Activated CD4-positive, alpha-beta T cell treated with anti-CD3 and anti-CD28 coated beads, Interleukin-2, amount 50 U/mL, for 16 hours (primary cell): ENCODE data around the gene SLC25A26.

Experiments used
- DNase-seq: peaks from one replicate; pipeline ENCODE4 v3.0.0-alpha.2; 2020

The SLC25A26 gene

DNA sequence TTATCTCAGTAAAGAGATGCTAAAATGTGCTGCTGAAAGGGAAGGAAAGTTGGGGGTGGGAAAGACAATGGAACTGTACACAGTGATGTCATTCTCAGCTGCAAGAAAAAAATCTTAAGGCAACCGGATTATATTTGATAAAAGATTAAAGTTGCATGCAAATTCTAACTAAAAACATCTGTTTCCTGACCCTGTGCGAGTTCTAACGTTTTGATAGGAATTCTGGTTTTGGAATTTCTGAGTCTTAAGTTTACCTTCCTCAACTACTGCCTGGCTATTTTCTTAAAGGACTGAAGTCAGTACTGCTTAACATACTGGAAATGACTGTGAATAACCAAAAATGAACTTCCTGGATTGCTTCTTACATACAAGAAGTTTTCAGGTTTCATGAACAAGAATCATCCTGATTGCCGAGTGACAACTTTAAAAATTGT is 115.5 kb downstream of the SLC25A26 start:
- no peak for DNase-seq

DNA sequence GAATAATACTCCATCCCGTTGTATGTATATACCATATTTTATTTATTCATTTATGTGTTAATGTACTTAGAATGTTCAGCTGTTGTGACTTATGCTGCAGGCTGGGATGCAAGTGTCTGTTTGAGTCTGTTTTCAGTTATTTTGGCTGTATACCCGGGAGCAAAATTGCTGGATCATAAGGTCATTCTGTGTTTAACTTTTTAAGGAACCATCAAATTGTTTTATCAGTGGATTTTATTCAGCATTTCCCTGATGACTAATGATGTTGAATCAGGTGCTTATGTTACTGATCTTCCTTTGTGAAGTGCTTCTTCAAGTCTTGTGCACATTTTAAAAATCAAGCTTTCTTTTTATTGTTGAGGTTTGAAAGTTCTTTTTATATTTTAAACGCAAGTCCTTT is 118.1 kb downstream of the SLC25A26 start:
- DNase-seq: no peak

DNA sequence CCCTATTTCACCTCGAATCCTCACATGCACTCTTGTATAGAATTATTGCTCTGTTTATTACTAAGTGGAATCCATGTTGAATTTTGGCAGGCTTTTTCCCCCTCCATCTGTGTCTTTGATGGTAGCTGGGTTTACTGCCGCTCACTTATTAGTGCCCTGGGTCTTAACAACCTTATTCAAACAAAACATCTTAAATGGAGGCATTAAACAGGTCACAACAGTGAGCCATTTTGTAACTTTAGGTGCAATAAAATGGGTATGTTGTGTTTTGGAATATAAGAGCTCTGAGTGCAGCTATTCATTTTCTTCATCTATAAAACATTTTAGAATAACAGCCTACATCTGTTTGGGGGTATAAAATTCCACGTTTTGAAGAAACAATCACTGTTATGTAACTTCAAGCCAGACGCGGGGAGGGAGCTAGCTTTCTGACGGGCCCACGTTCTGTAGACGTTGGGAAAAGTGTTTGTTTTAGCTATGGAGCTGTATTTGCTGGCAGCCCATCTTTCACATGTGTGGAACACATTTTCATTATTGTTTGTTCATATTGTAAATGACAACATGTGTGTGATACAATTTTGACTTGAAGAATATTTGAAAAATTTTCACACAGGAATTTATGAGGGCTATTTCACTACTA is 122.0 kb downstream of the SLC25A26 start:
- DNase-seq: no peak

DNA sequence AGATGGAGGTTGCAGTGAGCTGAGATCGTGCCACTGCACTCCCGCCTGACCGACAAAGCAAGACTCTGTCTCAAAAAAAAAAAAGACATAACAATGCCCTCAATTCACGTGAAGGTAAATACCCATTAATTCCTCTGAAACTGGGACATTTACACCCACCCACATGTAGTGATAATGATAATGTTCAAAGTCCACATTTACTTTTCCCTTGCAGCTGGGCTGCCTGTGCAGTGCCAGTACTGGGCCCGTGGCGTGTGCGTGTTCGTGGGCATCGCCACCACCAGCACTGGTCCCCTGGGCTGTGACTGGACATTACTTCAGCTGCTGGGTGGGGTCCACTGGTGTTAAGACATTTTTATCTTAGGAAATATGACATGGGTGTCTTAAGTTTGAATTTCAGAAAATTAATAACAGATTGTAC is 123.6 kb downstream of the SLC25A26 start:
- no peak for DNase-seq

DNA sequence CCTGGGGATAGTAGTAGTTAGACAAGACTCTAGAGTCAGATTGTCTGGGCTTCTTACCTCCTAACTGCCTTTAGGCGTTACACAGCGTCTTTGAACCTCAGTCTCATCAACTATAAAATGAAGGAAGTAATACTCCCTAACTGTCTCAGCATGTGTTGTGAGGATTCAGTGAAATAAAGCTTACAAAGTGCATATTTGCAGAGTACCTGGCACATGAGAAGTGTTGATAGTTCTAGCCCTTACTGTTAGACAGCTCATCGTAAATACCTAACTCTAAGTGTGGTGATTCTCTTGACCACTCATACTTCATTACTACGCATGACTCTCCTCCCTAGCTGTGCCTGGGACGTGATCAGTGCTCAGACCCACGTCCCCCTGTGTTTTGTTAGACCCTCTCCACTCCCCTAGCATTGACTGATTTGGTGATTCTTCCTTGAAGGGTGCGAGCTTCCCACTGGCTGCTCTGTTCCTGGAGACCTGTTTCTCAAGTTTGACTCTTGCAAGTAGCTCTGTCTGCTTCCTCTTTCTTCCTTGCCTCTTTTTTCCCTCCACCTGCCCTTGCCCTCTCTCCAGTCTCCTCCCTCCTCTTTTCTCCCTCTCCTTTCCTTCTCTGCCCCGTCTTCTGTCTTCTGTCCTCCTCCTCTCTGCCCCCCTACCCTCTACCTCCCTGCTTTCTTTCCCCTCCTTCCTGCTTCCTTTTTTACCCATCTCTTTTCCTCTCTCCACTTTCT is 124.2 kb downstream of the SLC25A26 start:
- DNase-seq: no peak

DNA sequence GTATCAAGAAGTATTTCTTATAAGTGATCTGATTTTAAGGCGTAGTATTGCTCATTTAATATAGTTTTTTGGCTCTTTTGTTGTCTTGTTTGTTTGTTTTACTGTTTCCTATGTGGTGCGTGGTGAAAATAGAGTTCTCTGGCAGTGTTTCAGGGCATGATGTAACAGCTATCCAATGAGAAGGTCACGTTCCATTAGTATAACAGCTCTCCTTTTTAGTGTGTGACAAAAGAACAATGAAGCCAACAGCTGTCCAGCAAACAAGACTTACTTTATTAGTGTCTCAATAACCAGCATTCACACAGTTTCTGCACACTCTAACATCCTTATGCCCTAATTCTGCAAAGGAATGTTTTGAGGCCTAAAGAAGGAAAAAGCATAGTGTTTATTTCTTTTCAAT is 127.9 kb downstream of the SLC25A26 start:
- no peak for DNase-seq

DNA sequence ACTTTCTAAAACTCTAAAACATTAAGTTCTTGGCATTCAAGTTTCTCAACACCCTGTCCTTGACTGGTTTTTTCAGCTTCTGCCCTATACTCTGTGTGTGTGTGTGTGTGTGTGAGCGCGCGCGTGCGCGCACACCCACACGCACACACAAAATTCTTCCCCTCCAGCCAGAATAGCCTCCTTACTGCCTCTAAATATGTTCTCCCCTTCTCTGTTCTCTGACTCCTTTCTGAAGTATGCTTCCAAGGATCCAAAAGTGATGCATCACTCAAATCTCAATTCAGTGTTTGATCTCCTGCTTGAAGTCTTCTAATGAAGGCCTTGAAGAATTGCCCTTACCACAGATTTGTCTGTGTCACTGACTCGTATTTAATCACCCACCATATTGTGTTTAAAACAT is 129.8 kb downstream of the SLC25A26 start:
- no peak for DNase-seq

DNA sequence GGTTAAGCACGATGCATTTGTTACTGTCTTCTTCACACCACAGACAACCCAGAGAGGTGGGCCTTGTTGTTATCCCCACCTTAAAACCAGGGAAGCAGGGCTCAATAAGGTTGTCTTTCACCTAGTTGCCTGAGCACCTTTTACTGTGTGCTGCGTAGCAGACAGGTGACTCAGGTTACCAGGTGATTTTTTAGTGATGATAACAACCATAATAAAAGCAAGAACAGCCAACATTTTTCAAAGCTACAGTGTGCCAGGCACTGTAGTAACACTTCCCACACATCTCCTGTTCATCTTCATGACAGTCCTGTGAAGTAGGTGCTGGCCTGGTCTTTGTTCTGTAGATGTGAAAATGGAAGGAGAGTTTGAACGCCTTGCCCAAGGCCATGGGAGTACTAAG is 132.2 kb downstream of the SLC25A26 start:
- no peak for DNase-seq

DNA sequence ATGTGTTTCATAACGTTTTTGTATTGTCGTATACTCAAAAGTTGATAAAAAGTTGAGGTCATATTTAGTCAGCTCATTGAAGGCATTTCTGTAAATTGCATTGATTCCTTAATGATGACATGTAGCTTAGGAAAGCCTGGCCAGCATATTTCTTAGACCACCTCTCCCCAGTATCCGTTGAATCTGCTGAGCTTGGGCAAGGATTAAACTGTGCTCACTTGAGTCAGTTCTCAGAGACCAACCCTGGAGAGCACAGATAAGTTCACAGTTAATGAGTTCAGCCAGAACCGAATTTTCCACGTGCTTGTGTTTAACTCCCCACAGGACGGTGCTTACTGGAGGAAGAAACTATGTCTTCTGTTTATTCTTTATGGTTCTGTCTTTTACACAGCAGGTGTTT is 132.7 kb downstream of the SLC25A26 start:
- no peak for DNase-seq

DNA sequence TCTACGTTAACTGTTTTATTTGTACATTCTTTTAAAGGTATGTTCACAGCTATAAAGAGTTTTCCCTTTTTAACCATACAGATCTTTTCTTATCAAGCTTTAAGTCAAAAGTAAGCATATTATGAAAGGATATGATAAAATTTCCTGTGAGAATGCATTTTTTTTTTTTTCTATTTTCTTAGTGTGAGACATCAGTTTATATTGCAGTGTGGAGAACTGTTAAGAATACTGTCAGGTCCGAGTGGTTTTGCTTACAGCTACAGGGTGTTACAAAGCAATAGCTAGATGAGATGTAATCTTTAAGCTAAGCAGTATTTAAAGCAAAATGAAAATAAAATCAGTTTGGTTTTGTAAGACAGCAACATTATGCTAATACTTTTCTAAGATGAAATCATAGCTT is 133.2 kb downstream of the SLC25A26 start:
- DNase-seq: no peak

DNA sequence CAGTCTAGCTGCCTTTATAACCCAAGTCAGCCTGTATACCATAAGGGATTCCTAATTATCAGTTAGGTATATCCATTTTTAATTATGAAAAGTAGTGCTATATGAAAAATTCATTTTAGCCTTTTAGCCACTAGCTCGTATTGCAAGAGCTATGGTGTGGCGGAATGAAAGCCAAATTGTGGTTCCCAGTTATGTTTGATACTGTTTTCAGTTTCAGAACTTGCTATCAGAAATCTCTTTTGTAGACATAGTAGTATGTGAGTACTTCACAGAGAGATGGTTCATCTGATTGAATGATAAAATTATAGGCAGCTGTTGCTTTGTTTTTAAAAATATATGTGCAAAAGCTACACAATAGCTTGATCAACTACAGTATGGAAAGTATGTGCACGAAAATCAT is 134.6 kb downstream of the SLC25A26 start:
- DNase-seq: peak; percentile 14

DNA sequence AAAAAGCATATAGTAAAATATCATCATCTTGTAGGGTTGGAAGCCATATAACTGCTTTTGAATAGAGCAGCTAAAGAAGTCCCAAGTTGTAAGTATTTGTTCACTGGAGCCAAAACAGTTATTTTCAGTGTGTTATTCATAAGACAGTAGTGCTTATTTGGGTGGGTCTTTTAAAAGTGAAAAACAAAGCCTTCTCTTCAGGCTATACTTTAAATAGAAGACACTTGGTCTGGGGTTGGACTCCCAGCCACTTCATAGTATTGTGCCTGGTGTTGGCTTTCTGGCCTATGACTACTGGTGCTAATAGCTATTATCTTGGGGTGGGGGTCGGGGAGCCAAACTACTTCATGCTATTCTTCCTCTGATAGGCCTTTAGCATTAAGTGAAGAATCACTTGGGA is 135.2 kb downstream of the SLC25A26 start:
- DNase-seq: no peak

DNA sequence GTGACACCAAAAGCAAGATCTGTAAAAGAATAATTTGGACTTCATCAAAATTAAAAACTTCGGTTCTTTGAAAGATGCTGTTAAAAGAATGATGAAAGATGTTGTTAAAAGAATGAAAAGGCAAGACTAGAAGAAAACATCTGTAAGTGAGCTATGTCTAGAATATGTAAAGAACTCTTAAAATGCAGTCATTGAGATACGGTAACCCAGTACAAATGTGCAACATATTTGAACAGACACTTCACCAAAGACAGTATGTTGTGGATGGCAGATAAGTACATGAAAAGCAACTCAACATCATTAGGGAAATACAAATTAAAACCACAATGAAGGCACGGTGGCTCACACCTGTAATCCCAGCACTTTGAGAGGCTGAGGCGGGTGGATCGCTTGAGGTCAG is 140.6 kb downstream of the SLC25A26 start:
- no peak for DNase-seq

DNA sequence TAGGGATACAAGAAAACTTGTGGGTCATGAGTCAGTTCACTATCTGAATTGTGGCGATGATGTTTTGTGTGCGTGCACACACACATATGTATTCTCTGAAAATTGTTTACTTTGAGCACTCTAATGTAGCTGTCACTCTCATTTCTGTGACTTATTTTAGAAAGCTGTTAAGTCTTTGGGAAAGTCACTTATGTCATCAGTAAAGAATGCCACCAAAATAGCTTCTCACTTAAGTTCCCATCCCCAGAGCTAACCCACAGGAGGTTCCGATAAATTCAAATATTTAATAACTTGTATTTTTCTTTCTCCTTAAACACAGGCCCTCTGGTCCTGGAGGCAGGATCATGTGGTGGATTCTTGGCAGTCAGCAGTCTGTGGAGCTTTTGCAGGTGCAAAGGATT is 141.7 kb downstream of the SLC25A26 start:
- DNase-seq: no peak

DNA sequence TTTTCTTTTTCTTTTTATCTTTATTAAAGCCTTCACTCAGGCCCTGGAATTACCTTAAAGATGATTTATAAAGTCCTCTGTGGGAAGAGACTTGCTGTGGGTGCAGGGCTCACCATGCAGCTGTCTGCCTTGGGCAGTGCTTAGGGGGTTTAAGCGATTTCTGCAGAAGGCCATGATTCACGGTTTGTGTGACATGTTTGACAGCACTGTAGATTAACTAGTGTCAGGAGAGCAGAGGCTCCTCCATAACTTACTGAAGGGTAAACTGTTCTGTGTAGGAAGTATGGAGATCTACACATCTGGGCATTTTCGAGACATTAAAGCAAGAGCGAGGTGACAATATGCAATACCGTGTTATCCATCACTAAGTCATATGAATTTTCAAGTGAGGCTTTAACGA is 142.3 kb downstream of the SLC25A26 start:
- DNase-seq: no peak

DNA sequence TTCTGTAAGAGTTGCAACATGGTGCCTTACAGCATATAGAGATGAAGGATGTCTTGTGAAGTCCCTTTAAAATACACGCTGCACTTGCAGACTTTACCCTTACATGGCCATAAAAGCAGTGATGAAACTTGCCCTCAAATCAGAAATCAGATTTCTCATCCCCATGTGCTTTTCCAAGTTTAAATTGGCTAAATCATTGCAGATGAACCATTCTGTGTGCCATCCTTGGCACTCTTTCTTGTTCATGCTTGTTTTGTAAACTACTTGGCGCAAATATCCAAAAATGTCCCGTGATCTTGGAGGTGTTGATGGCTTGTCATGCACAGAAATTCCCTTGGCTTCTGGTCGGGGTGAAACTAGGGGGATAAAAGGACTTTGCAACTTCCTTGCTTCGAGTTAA is 144.3 kb downstream of the SLC25A26 start:
- no peak for DNase-seq

DNA sequence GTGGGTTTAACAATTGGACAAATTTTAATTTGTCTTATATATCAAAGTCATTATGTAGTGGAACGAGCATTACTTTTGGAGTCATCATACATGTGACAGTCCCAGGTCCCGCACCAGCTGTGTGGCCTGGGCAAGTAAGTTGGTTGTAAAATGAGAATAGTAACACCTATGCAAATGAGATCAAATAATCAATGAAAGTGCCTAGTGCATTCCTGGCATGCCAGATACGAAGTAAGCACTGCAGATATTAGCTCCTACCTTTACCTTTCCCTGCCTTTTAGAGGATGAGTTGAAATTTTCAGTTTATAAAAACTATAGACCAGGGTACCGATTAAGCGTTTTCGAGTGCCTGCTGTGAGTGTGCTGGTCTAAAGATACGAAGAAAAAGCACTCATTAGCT is 145.9 kb downstream of the SLC25A26 start:
- DNase-seq: no peak

DNA sequence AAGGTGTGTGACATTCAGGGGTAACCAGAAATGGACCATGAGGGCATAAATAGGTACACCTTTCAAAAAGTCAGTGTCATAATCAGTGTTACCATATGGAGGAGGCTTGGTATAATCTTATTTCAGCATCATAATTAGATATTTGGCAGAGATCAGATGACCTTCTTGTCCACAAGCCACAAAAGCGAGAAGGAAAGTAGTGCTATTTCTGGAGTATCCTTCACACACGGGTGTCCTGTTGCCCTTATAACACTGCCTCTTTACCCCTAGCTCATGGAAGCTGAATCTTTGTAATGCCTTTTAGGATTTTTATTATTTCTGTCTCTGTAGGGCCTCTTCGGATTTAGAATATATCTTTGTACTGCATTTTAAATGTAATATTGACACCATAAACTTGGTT is 147.2 kb downstream of the SLC25A26 start:
- no peak for DNase-seq

DNA sequence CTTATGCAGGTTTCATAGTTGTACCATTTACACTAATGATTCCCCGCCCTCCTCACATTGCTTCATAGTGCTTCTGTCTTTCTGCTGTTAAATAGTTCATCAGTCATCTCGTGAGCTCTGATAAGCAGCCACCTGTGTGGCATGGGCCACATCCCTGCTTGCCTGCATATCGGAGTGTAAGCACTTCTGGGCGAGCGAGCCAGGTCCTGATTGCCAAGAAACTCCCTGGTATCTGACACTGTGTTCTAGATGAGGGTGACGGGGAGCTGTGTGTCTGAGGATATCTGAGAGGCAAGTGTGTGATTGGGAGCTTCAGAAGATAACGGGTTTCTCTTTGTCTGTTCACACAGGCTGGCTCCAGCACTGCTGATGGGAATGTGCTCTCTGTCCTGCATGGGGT is 149.4 kb downstream of the SLC25A26 start:
- no peak for DNase-seq

DNA sequence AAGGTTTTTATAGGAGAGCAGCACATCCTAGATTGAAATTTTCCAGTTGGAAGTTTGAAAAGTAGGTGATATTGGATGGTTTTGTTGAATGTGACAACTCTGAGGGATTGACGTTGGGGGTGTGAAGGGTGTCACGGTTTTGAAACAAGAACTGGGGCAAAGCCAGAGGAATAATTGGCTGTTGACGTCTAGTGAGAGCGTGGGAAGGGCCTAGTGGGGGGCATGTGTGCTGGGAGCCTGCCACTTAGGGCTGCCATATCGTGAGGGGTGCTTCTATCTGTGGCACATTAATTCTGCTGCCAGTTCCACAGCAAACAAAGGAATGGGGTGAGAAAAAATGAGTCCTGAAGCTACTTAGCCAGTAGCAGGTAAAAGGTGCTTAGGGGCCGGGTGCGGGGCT is 150.6 kb downstream of the SLC25A26 start:
- no peak for DNase-seq

DNA sequence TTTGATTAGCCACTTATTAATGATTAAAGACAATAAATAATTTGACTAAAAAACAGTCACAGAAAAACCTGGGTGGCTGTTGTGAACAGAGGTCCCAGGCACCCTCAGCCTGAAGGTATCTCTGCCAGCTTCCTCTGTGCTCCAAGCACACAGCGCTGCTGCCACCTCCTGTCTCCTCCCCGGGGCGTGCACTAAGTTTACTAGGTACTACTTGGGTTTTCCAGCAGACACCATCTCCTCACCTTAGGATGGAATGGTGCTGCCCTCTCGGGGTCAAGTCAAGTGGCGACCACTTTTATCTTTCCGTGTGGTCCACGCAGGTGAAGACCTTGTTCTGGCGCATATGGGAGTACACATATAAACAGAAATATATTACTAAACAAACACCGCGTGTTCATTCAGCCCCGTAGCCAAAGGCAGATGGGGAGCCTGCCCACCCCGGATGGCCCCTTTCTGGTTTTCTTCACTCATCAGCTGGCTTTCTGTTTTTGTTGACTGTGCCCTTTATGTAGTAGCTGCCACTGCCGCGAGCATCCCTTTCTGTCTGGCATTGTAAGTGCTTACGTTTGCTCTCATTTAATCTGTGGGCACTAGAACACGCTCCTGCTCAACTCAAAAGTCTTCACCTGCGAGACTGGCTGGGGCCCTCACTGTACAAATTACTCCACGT is 152.0 kb downstream of the SLC25A26 start:
- peak; percentile 20 for DNase-seq

DNA sequence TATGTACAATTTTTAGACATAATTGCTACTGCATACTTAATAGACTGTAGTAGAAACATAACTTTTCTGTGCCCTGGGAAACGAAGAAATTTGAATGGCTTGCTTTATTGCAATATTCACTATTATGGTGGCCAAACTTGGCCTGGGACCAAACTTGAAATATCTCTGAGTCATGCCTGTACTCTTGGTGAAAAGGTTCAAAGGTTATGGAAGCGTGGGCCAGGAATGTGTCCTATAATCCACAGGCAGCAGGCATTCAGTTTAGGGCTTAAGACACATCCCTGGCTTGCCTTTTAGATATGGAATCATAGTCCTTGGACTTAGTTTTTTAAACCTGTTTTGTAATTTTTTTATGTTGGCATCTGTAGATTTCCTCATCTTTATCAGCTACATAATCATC is 155.8 kb downstream of the SLC25A26 start:
- no peak for DNase-seq

DNA sequence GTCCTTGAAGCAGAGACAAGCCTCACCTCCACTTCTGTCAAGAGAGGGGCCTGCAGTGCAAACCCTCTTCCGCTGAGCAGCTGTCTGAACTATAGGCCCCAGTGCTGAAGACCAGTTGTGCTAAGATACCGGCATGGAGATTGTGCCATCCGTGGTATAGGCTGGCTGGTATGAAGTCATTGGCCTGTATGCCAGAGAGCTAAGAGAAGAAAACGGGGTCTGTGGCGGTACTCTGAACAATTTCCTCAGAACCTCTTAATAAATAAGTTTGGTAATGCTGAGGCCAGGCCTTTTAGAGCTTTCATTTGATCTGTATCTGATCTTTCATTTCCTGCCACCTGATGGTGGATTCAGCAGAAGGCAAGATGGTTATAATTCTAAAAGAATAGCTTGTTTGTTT is 157.0 kb downstream of the SLC25A26 start:
- DNase-seq: no peak

DNA sequence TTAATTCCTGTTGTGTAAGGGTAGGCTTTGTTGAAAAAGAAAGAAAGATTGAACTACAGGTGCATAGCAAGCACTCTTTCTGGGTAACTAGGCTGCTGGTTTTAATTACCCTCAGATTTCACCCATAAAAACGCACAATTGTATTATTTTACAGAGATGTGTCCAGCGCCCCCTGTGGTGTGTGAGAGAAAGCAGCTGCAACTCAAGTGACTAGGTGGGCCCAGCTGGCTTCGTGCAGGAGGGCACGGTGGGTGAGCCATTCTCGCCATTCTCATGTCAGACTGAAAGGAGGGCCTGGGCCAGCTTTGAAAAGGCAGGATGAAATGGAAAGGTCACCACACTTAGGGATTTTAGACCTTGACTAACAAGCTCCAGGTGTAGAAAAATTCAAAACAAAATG is 157.5 kb downstream of the SLC25A26 start:
- DNase-seq: peak; percentile 10
